GM10266 (cell line): ENCODE data around the gene GALNT17.

Experiments
- DNase-seq: peaks from one replicate; pipeline ENCODE4 v3.0.0; 2012; ENCODE audit errors: extremely low spot score
- CTCF ChIP-seq: IDR thresholded peaks from 2 replicates; pipeline ENCODE4 v1.5.1; 2012; ENCODE audit warnings: mild to moderate bottlenecking, low read depth; ENCODE audit not compliant: control insufficient read depth, insufficient read depth; ENCODE audit errors: missing control alignments

GALNT17 gene

GRCh38 chr7:71472962-71473361 is 341.0 kb downstream of the GALNT17 start:
- no peak for DNase-seq
- TF ChIP-seq CTCF, result no peak

- no peak for DNase-seq
- no peak for TF ChIP-seq CTCF
Measured at GRCh38 chr7:71473366-71473967, 341.5 kb downstream of the GALNT17 start.

- TF ChIP-seq CTCF, result no peak
- no peak for DNase-seq
Measured at GRCh38 chr7:71477441-71477840, 345.5 kb downstream of the GALNT17 start.

- no peak for DNase-seq
- TF ChIP-seq CTCF, result no peak
Measured at GRCh38 chr7:71479231-71479630, 347.3 kb downstream of the GALNT17 start.

GRCh38 chr7:71480791-71481190 is 348.8 kb downstream of the GALNT17 start:
- DNase-seq, result no peak
- TF ChIP-seq CTCF, result no peak

GRCh38 chr7:71482284-71482683 is 350.3 kb downstream of the GALNT17 start:
- TF ChIP-seq CTCF, result no peak
- no peak for DNase-seq

GRCh38 chr7:71484380-71484779 is 352.4 kb downstream of the GALNT17 start:
- no peak for DNase-seq
- no peak for TF ChIP-seq CTCF
